ENCODE results near the gene PSMC5. TPM values are rescaled to one million over a fixed set of nuclear protein-coding genes. Genes with fewer than 3 reads are reported as not detected.

PSMC5 gene
- total RNA-seq, 1 donor from 2014 or later = 50.5 TPM

GRCh38 chr17:63817736-63818385 lies 9.4 kb upstream of the PSMC5 start:
- TF ChIP-seq, protein P1, sequence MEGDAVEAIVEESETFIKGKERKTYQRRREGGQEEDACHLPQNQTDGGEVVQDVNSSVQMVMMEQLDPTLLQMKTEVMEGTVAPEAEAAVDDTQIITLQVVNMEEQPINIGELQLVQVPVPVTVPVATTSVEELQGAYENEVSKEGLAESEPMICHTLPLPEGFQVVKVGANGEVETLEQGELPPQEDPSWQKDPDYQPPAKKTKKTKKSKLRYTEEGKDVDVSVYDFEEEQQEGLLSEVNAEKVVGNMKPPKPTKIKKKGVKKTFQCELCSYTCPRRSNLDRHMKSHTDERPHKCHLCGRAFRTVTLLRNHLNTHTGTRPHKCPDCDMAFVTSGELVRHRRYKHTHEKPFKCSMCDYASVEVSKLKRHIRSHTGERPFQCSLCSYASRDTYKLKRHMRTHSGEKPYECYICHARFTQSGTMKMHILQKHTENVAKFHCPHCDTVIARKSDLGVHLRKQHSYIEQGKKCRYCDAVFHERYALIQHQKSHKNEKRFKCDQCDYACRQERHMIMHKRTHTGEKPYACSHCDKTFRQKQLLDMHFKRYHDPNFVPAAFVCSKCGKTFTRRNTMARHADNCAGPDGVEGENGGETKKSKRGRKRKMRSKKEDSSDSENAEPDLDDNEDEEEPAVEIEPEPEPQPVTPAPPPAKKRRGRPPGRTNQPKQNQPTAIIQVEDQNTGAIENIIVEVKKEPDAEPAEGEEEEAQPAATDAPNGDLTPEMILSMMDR (IDR thresholded peaks at IDR 0.05; ENCODE audit: insufficient read depth, low read length, severe bottlenecking) = no peak
- FAIRE-seq (no peak), DNase-seq (ENCODE audit: low read depth) (no peak)
- Histone ChIP-seq H3K27me3 (ENCODE audit: control insufficient read depth, insufficient read depth, low read length) (no peaks in the 10 kb centered on the region), H3K36me3 (ENCODE audit: control insufficient read depth, insufficient read depth, low read length) (peaks cover 31% of the 10 kb centered on the region), H3K4me3 (ENCODE audit: low read depth, low read length) (no peak overlapping the region)

DNA sequence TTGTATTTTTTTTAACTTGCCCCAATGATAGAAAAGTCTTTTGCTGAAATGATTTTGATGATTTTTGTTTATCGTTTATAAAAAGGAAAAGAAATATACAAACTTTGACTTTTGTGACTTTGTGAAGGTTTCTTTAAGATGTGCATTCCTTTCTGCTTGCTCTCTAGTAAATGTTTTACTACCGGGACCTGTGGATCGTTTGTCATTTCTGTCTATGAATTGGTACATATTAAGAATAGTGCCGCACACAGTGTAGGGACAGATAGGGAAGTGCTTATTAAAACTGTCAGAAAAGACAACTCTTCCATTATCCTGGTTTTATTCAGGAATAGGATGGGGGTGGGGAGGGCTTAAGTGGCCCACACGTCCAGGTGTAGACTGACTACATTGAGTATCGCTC lies 8.1 kb upstream of the PSMC5 start:
- FAIRE-seq = no peak
- H3K27me3 ChIP-seq (ENCODE audit: control insufficient read depth, insufficient read depth, low read length) = no peaks in the 10 kb centered on the region
- no peak overlapping the region for H3K4me3 ChIP-seq (ENCODE audit: low read depth, low read length)
- DNase-seq (ENCODE audit: low read depth) = no peak
- TF ChIP-seq, protein P1 (IDR thresholded peaks at IDR 0.05; ENCODE audit: insufficient read depth, low read length, severe bottlenecking) = no peak
- peaks cover 31% of the 10 kb centered on the region for H3K36me3 ChIP-seq (ENCODE audit: control insufficient read depth, insufficient read depth, low read length)

DNA sequence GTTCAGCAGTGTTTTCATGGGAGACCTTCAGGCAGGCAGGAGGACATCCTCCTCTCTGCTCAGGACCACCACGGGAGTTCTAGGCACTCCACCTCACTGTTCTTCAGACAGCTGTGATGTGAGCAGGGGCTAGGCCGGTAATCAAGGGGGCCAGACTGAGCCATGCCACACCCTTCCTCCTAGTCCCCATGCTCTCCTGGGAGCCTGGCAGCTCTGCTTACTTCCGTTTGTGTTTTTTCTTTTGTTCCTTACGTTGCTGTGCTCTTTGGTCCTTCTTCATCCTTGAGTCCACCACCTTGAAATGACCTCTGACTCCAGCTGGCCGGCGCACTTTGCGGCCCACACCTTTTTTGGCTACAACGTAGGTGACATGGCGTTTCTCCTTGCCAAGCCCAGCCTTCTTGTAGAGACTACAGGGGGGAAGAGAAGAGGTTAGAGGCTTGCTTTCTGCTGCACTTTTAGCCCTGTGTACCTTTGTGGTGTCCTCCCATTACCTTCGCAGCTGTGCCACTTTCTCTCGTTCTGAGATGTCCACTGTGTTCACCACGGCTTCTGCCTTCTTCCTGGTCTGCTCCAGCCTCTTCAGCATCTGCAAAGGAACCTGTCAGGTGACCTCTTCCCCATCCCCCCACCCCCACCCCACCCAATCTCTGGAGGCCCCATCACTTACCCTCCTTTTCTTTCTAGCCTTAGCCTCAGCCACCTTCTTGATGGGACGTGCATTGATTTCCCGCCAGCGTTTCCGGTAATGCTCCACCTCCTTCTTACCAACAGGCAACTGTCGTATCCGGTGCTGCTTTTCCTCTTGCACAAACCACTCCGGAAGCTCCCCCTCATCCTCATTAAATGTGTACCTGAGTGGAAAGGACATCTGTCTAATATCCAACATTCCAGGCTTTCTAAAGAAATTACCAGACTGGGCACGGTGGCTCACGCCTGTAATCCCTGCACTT lies 7.4 kb upstream of the PSMC5 start:
- DNase-seq (ENCODE audit: low read depth) (no peak), FAIRE-seq (no peak)
- Histone ChIP-seq H3K4me3 (ENCODE audit: low read depth, low read length) (no peak overlapping the region), H3K27me3 (ENCODE audit: control insufficient read depth, insufficient read depth, low read length) (no peaks in the 10 kb centered on the region), H3K36me3 (ENCODE audit: control insufficient read depth, insufficient read depth, low read length) (peaks cover 34% of the 10 kb centered on the region)
- TF ChIP-seq, protein P1 (IDR thresholded peaks at IDR 0.05; ENCODE audit: insufficient read depth, low read length, severe bottlenecking) = no peak

GRCh38 chr17:63820963-63821561 lies 6.2 kb upstream of the PSMC5 start:
- DNase-seq (ENCODE audit: low read depth) (no peak), FAIRE-seq (no peak)
- H3K36me3 ChIP-seq (ENCODE audit: control insufficient read depth, insufficient read depth, low read length) = peaks cover 30% of the 10 kb centered on the region
- H3K4me3 ChIP-seq (ENCODE audit: low read depth, low read length) = no peak overlapping the region
- H3K27me3 ChIP-seq (ENCODE audit: control insufficient read depth, insufficient read depth, low read length) = no peaks in the 10 kb centered on the region
- TF ChIP-seq, protein P1 (IDR thresholded peaks at IDR 0.05; ENCODE audit: insufficient read depth, low read length, severe bottlenecking) = no peak

- Histone ChIP-seq H3K4me3 (ENCODE audit: low read depth, low read length) (no peak overlapping the region), H3K36me3 (ENCODE audit: control insufficient read depth, insufficient read depth, low read length) (peaks cover 30% of the 10 kb centered on the region), H3K27me3 (ENCODE audit: control insufficient read depth, insufficient read depth, low read length) (no peaks in the 10 kb centered on the region)
- TF ChIP-seq, protein P1 (IDR thresholded peaks at IDR 0.05; ENCODE audit: insufficient read depth, low read length, severe bottlenecking) = no peak
- no peak for FAIRE-seq
- DNase-seq (ENCODE audit: low read depth) = no peak
Observed at GRCh38 chr17:63821804-63822203, 5.4 kb upstream of the PSMC5 start.

All from bronchial epithelial cell (primary cell).